H1 (cell line): Measurements from ENCODE around the gene ITGA3. TPM values are rescaled to one million over a fixed set of nuclear protein-coding genes. Genes with fewer than 3 reads are reported as not detected.

ENCODE experiments used
- GABPA ChIP-seq: IDR thresholded peaks from 2 replicates; pipeline ENCODE4 v1.6.1; 2011; ENCODE audit warnings: mild to moderate bottlenecking, low read length, moderate library complexity, borderline replicate concordance; ENCODE audit not compliant: insufficient read depth
- SP4 ChIP-seq: IDR thresholded peaks from 2 replicates; pipeline ENCODE4 v1.6.1; 2012; ENCODE audit warnings: low read length, inconsistent platforms
- SRF ChIP-seq: IDR thresholded peaks from 2 replicates; pipeline ENCODE4 v1.6.1; 2011; ENCODE audit warnings: mild to moderate bottlenecking, low read depth, low read length, moderate library complexity
- TEAD4 ChIP-seq: IDR thresholded peaks from 2 replicates; pipeline ENCODE4 v1.6.1; 2012; ENCODE audit warnings: low read depth, low read length, inconsistent platforms, mixed read lengths
- polyA plus RNA-seq, 7 experiments: library from polyadenylated mRNA; depleted of rRNA in 3 of 7; stranded (reverse) in 5 of 7; unstranded in 2 of 7; fragments of >200 nt in 5 of 7; fragments of 200-250 nt in 2 of 7; gene quantifications; 1 replicate in 5 of 7; 2 replicates in 1 of 7; 4 replicates in 1 of 7; pipeline versions ENCODE4 v1.2.1 to v1.2.3, GENCODE V29; 2011 to 2013; ENCODE audit warnings: missing spikeins in 2 of 7, mixed read lengths in 2 of 7
- total RNA-seq: library from RNA; stranded (reverse); fragmentation: NEBNext Ultra II Directional; extraction: Animal tissue kit (Norgen Biotek cat#: 25700); gene quantifications from 2 replicates; pipeline ENCODE4 v1.2.1, GENCODE V29; 2021

Gene ITGA3
- total and polyA plus RNA-seq, 2 of the 8 experiments (the other 6 are each of a cell fraction or from before 2014, with no cell fraction given), result 24.0 to 24.2 TPM

GRCh38 chr17:50076221-50076590, 20.3 kb downstream of the ITGA3 start (continued):
- TF ChIP-seq SP4 (no peak), SRF (no peak), TEAD4 (no peak), GABPA (no peak)
